HG02938 (cell line): ENCODE results near the gene CD36.

Source experiments
- ATAC-seq: cut with Tn5 transposase; IDR thresholded peaks from one replicate; pipeline ENCODE4 v1.9.1; 2021; ENCODE audit warnings: mild to moderate bottlenecking, moderate library complexity; ENCODE audit not compliant: unreplicated experiment

CD36 gene

DNA sequence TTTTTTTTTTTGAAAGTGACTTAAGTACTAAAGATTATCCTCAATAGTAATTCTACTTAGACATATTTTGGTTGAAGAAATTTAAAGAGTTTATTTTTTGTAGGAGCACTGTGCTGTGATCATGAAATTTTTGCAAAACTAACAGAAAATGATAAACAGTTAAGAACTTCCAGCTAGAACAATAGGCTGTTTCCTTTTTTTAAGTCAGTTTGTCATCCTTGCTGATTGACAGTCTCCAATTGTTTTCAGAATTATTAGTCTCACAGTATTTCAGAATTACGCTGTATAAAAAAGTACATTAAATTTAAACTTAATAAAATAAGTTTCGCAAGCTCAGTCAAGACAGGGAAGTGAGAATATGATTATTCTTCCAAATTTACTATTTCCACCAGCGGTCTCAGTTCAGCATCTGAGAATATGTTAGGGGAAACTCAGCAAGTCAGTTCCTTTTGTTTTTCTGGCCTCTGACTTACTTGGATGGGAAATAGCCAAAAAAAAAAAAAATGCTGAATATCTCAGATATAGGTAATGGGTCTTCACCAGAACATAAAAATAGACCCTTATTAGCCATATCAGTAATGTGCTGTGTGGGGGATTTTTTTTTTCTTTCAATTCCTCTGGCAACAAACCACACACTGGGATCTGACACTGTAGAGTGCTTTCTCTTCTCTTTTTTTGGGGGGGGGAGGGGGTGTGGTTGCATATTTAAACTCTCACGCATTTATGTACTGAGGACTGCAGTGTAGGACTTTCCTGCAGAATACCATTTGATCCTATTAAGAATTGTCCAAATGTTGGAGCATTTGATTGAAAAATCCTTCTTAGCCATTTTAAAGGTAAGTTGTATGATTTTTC, at the start of gene CD36:
Gene CD36, plus strand, starts transcription at position 732 of the 855 bp plus-strand sequence. CDS start 8,099 bp downstream, outside the sequence.
- peak; percentile 68 for ATAC-seq

DNA sequence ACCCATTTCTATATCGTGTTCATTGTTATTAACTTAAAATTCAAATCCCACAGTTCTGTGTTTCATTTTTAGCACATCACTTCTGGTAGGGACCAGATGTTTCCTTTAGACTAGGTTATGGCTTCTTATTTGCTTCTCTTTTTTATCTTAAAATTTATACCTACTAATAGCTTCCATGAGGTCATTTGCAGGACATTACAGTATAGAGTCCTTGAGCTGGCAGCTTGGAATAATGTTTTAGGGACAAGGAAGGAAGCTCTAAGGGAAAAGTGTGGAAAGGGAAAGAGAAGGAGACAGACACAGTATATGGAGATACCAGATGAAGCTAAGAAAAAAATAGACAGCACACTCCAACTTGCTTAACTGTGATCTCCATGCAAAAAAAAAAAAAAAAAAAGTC, 48.8 kb upstream of the CD36 start:
- no peak for ATAC-seq

DNA sequence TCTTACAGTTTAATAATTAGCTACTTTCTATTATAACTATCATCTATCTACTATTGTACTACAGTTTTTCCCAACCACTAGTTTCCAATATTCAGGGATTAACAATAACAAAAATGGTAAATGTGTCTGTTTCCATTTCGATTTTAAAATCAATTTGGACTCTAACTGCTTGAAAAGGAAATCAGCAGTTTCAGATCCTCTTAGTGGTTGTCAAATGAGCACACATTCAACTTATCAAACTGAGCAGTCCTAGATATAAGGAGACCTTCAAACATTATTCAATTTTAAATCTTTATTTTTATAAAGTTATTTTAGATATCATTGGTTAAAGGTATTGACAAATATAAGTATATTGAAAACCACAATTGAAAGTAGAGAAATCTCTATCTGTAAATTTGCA, 46.8 kb upstream of the CD36 start:
- no peak for ATAC-seq

DNA sequence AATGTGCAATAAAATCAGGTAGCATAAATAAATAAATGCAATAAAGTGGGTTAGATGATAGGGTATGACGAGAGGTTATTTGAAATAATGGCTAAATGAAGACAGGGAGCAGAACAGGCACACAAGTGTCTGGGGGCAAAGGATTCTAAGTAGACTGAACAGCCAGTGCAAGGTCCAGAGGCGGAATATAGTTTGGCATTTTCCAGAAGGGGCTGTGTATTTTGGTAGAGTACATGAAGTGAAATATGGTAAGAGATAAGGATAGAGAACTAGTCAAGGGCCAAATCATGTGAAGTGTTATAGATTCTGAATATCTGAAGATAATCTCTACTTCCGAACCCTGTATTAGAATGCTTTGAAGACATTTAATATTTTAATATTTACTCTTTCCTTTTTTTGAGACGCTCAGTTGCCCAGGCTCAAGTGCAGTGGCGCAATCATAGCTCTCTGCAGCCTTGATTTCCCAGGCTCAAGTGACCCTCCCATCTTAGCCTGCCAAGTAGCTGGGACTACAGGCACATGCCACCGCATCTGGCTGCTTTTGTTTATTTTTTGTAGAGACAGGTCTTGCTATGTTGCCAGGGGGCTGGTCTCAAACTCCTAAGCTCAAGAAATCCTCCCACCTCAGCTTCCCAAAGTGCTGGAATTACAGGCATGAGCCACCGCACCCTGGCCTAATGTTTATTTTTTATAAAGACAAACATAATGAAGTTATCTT, 44.4 kb upstream of the CD36 start:
- no peak for ATAC-seq

DNA sequence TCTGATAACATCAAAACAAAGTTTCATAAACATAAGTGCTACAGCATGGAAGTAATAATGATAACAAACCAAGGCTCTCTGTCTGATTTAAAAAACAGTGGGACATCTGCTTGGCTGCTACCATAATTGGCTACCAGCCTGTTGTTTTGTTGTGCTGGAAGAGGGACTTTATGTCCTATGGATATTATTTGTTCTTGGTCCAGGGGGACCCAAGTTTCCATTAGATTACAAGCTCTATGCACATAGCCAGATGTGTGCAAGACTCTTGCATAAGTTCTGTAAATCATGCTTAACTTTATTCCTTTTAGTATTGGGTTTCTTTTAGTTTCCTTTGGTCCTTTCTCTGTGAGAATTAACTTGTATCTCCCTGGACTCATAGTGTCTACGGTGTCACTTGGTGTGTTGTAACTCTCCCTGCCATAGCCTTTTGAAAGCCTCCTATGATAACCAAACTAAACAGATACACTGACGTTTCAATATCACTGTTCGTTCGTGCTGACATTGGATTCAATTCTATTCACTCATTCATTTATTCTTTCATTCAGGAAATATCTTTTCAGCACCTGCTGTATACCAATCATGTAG, 41.4 kb upstream of the CD36 start:
- no peak for ATAC-seq

DNA sequence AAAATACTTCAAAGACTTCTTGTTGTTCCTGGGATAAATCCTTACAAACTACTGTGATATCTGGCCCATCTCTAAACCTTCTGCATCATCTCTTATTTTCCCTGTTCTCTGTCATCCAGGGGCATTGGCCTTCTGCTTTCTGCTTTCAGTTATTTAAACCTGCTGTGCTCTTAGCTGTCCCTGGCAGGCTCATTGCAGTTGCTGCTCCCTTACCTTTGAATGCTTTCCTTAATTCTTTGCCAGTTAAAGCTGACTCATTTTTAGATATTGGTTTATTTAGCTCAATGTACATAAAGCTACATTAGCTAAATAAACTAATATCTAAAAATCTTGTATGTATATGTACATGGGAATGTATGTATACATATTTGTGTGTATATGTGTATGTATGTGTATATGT, 40.6 kb upstream of the CD36 start:
- no peak for ATAC-seq

DNA sequence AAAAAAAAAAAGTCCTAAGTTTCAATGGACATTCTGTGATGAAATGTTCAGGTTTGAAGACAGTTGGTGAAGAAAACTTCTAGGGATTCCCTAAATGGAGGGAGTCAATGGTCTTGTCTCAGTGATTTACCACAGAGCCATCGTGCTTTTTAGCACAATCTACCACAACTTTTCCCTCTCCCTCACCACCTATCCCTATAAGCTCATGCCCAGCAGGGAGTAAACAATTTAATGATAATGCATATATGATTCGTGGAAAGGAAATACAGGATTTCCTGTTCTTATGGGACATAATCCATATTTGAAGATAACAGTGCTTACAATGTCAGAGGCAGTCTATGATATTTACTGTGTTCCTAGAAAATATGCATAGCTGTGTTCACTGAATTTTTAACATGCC, 38.4 kb upstream of the CD36 start:
- ATAC-seq: no peak

DNA sequence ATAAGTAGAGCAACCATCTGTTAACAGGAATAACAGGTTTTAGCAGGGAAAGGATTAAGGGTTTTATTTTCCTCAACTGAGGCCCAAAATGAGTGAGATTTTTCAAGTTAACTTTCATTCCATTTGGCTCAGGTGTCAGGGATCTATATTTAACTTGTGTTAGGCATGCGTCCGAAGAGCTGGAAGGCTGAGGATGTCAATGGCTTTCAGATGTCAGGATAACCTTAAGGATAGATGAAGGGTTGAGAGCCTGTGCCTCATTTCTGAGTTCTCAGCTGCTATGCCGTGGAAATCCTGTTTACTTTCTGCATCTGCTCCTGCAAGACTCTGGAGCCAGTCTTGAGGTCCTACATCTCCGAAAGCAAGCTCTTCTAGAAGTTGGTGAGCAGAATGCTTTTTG, 36.4 kb upstream of the CD36 start:
- no peak for ATAC-seq

DNA sequence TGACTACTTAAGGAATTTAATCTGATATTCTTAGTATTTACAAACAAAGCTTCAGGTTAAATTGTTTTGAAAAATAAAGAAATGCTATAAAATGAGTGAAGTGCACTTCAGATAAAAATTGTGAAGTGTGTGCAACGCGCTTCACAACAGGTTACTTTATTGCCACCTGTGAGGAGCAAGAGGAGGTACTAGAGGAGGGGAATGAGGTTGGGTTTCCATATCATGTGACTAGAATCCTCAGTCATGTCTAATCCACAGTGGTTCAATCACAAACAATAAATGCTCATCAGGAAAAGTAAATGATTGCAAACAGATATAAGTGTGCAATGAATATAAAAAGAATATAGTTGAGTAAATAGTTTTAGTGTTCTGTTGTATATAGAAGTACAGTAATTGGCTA, 34.5 kb upstream of the CD36 start:
- ATAC-seq: no peak

DNA sequence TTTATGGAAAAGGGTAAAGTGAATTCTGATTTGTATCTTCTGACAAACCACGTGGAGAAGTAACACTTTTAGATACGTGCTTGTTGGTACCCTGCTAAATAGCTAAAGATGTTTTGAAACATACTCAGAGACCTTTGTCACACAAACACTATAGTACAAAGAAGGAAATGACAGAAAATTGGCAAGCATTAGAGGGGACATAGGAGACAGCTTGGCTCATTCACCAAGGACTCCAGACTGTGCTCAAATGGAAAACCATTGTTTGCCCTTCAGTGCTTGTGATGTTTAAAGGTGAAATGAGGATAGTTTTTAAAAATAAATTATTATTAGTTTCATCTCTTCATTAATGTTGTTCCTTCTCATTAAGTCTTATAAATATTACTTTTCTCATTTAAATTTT, 34.0 kb upstream of the CD36 start:
- ATAC-seq: no peak

DNA sequence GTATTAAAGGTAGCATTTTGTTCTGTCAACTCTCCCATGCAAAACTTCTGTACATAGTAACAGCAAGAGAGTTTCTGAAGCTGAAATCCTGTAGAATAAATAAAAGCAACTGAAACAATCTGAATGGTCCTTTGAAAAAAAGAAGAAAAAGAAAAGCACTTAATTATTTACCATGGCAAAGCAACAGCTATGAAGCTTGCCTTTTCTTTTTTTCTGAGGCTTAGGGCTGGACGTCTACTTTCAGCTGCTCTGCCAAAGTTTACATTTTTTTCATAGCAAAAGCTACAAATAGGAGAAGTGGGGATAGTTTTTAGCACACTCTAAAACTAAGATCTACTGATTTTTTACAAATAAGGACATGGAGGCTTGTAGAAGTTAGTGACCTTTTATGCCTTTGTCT, 31.3 kb upstream of the CD36 start:
- ATAC-seq: no peak

DNA sequence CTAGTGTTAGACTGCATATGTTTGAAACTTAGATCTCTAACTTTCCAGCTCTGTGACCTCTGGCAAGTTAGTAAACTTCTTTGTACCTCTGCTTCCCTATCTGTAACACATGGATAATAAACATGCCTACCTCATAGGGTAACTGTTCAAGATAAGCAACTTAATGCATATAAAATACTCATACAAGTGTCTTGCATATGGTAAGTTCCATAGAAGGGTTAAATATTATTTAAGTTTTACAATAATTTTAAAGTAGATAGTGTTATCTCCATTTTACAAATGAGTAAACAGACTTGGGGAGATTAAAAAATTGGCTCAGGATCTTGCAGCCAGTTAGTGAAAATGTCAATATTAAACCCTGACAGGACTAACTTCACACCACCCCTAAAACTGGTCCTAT, 30.1 kb upstream of the CD36 start:
- no peak for ATAC-seq

DNA sequence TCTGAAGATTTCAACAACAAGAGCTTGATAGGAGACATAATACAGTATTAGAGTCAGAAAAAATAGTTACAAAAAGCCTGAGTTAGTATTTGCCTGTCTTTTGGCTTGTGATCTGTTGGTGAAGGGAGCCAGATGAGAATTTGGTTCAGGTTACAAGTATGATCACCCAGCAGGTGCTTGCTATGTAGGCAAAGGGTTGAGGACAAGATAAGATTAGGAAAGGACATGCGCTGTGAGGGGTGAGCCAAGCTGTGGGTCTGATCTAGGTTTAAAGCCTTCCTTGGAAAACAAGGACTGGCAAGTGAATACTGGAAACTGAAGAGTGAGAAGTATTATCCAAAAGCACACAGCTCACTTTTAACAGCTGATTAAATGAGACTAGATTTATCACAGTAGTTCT, 28.7 kb upstream of the CD36 start:
- no peak for ATAC-seq

DNA sequence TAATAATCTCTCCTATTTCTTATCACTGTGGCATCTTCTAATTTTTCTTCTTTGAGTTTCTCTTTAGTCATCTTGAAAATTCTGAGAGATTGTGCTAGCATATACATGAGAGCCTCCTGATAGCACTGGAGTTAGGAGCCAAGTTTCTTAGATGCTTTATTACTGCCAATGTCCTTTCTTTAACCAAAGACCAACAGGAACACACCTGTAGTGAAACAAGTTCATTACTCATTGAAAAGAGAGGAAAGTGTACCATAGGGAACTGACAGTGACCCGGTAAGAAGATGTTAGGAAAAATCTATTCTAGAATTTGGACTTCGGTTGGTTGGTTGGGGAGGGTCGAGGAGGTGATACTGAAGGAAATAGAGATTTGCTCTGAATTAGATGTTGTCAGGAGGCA, 27.1 kb upstream of the CD36 start:
- ATAC-seq: no peak

DNA sequence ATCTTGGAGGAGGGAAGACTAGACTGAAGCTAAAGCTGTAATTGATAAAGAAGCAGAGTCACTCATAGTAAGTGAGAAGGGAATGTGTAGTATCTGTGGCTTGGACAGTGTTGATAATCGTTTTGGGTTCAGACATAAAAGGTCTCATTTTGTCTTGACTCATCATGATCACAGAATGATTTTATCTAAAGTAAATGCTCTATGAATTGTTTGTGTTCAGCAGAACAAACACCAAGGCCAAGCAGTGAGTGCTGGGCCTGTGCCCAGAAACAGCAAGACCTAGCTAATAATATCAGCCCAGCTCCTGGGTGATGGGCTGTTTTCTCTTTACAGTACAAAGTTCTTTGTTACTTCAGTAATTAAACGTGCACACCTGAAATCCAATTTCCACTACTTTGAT, 26.7 kb upstream of the CD36 start:
- ATAC-seq: no peak

DNA sequence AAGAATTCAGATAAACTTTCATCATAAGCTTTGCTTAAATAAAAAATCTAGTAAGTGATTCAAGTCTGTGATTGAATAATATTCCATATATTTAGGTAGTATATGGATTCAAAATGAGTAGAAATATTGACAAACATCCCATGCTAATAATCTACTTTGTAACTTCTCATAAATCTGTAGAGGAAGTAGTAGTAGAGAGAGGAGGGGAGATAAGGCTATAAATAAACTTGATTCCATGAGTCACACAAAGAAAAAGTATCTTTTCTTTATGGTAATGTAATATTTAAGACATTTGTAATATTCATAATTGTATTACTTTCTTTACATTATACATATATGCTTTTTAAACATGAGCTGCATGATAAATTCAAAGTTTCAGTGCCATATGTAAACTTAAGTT, 25.6 kb upstream of the CD36 start:
- no peak for ATAC-seq

DNA sequence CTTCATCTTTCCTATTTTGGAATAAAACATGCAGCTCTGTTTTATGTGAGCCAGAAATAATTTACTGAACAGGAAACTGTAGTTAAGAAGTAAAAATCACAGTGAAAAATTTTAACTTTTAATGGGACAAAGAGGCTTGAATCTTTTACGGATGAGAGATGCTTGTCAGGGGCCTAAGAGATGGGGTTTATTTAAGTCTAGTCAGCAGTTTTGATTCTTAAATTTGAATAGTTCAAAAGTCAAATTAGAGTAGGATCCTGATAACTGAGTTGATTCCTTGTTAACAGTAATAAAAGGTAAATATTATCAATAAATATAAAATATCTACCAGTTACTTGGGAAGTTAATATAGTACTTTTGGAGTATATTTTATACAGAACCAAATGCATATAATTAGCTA, 24.9 kb upstream of the CD36 start:
- no peak for ATAC-seq

DNA sequence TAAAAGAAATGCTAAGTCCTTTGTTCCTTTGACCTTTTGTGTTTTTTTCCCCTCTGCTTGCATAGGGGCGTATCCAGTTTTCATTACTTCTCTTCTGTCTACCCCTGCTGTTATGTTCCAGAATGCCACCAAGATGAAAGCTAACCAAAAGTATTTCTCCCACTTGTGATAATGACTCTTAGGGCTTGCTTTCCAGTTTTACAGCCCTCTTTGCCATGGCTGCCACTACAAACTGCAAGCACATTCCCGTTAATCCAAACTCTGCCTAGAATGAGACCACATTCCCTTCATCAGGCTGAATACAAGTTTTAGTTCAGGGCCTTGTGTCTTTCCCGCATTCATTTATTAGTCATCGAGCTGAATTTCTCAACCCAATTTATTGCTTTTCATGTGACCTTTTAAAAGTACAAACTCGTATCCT, 23.6 kb upstream of the CD36 start:
- no peak for ATAC-seq

DNA sequence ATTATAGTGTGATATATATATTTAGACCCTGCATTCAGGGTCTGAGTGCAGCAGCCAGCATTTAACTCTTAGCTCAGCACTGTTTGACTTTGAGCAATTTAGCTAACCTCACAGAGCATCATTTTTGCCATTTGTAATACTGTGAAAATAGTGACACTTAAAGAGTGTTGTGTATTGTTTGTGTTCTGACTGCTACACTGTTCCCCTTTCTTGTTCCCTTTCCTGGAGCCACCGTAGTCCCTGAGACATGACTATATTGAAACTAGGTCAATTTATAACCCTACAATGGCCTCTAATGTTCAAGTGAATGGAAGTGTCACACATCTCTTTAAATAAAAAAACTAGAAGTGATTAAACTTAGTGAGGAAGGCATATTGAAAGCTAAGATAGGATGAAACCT, 20.3 kb upstream of the CD36 start:
- ATAC-seq: no peak

DNA sequence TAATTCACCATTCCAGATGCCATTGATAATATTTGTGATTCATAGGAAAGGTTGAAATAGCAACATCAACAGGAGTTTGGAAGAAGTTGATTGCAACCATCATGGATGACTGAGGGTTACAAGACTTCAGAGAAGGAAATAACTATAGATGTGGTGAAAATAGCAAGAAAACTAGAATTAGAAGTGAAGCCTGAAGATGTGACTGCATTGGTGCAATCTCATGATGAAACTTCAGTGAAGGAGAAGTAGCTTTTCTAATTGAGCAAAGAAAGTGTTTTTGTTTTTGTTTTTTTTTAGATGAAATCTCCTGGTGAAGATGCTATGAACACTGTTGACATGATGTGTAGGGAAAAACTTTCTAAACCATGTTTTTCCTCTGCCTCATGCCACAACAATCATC, 18.7 kb upstream of the CD36 start:
- no peak for ATAC-seq

DNA sequence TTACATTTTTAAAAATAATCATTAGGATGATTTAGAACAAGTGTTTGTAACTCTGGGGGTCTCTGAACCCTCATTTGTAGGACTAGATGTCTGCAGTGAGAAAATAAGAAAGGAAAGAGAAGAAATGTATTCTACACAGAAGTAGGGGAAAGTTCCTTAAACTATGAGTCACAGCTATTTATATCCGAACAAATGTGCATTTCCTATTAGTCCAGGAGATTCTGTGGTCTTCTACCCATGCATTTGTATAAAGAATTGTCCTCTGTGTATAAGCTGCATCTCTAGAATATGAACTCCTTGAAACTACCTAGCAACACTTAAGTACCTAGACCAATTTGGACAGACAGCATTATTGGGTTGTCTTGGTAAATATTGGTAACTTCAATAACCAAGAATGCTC, 15.9 kb upstream of the CD36 start:
- ATAC-seq: no peak
